Jurkat, Clone E6-1 (cell line): ENCODE data around the gene ZFP62.
A peak's percentile ranks its signal among the peaks of the same experiment; 100 is the strongest.

Source experiments
- DNase-seq: peaks from one replicate; pipeline ENCODE4 v3.0.0-alpha.2; 2011; ENCODE audit warnings: low read depth, low spot score
- H3K4me3 ChIP-seq: 2 replicates; pipeline ENCODE4 v1.5.1; 2011; ENCODE audit warnings: mild to moderate bottlenecking, low read length, control low read depth, moderate library complexity

ZFP62 gene

GRCh38 chr5:180816608-180817534, 44.2 kb downstream of the ZFP62 start:
- no peak overlapping the region for H3K4me3 ChIP-seq
- DNase-seq = peak; percentile 32

DNA sequence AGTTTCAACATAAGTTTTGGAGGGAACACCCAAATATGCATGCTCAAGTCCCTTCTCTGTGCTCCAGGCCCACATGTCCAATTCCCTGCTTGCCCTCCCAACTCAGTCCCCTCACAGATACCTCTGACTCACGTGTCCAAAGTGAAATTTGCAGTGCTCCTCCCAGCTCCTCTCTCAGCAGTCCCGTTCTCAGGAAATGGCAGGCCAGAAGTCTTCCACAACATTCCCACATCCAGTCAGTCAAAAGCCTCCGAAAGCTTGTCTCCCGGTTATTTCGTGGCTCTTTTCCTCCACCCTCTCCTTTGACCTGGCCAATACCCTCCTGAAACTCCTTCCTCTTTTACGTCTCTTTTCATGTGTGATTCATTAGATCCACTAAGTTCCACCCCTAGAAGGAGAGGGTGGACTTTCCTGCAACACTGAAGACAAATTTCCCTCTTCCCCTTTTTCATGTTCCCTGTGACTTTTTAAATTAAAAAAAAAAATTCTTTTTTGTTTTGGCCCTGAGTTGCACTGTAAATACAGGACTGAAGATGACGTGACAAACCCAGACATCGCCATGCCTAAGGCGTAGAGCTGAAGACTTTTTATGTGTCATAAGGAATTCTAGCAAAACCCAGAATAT, 45.7 kb downstream of the ZFP62 start:
- DNase-seq = no peak
- no peak overlapping the region for H3K4me3 ChIP-seq

- no peak for DNase-seq
- H3K4me3 ChIP-seq = no peak overlapping the region
Observed at GRCh38 chr5:180813420-180813819, 47.7 kb downstream of the ZFP62 start.

DNA sequence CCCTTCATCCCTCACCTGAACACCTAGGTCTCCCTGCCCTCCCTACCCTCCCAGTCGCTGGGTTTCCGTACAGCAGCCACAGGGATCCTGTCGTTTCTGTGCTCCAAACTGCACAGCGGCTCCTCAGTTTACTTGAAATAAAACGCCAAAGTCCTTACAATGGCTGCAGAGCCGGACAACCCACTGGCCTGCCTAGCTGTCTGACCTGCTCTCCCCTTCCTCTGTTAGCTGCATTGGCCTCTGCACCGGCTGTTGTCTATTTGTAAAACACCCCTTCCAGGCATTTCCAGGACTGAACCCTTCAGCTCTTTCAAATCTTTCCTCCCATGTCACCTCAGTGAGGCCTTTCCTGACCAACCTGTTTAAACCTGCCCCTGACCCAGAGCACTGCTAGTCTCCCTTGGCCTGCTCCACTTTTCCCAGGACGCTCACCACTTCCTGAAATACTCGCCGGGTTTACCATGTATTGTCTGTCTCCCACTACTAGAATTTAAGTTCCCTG, 49.4 kb downstream of the ZFP62 start:
- DNase-seq = no peak
- H3K4me3 ChIP-seq = peak overlapping the region; percentile 60; the same call in 1 of the 2 replicates

GRCh38 chr5:180810959-180811622, 50.0 kb downstream of the ZFP62 start:
- H3K4me3 ChIP-seq = peak overlapping the region; percentile 60
- peak; percentile 29 for DNase-seq

GRCh38 chr5:180810210-180810958, 50.7 kb downstream of the ZFP62 start:
- DNase-seq = peak; percentile 90
- H3K4me3 ChIP-seq = peak overlapping the region; percentile 60

- DNase-seq = peak; percentile 93
- H3K4me3 ChIP-seq = peak overlapping the region; percentile 60
Observed at GRCh38 chr5:180809403-180810209, 51.5 kb downstream of the ZFP62 start.

- DNase-seq = no peak
- peak overlapping the region; percentile 60 for H3K4me3 ChIP-seq
Observed at GRCh38 chr5:180808461-180809000, 52.5 kb downstream of the ZFP62 start.

DNA sequence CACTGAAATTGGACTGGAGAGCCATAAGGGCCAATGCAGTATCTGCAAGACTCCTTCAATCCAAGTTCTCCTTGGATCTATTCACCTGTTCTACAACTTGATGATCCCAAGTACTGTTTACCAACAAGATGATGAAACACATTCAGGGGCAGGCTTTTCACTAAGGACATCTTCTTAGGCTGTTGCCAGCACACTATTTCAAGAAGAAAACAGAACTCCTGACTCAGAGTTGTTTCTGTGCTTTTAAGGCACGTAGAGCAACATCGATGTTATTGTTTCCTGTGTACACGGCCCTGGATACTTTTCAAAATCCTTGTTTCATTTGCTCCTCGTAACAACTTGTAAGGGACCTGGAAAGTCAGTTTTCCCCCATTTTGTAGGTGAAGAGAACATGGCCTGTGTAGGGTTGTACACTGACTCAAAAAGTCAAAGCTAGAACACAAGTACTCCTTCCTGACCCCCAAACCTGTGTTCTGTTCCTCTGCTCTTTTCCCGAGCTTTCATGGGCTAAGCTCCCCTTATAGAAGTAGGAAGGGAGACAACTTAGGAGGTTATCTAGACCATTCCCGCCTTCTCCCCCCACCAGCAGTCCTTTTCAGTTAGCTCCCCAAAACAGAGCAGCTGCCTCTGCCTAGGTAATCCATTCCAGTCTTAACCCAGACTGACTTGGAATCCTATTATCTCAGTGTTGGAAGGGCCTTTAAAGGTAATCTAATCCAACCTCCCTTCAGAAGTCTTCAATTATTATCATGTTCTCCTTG, 53.2 kb downstream of the ZFP62 start:
- DNase-seq = no peak
- H3K4me3 ChIP-seq = peak overlapping the region; percentile 20

DNA sequence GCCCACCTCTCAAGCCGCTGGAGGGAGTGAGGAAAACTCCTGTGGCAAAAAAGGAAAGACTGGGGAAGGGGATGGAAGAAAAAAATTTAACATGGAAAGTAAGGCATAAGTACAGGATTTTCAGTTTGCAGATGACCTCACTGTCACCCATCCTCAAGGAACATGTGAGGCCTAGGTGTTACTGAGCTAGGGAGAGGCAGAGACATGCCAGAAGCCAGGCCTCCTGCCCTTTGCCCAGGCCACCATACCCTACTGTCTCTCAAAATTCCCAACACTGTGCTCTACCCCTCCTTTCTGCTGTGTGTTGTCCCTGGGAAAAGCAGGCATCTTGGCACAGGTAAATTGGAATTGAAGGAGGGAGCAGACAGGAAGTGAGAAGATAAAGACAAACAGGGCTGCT, 54.0 kb downstream of the ZFP62 start:
- no peak for DNase-seq
- H3K4me3 ChIP-seq = no peak overlapping the region

DNA sequence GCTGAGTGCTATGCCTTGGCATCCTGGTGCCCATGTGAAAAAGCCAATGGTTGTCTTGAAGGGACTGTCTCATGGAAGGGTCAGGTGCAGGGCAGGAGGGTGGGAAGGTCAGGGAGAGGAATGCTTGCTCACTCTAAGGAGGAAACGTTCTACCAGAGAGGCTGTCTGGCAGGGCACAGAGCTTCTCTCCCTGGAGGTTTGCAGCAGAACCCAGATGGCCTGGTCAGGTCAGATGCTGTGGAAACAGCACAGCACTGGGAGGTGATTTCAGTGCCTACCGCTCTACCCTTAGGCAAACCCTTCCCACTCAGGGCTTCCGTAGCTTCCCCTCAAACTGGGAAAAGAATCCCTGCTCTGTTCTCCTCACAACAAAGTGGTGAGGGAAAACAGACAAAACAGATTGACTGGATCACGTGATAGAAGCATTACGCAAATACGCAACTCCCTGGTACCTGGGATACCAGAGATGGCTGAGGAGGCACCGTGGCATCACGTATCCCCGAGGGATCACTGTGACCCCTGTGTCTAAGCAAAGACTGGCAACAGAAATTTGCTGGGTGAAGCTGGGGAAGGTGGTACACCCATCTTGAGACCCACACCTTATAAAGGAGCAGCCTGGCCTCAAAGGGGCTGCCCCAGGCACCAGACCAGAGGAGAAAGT, 54.6 kb downstream of the ZFP62 start:
- H3K4me3 ChIP-seq = no peak overlapping the region

DNA sequence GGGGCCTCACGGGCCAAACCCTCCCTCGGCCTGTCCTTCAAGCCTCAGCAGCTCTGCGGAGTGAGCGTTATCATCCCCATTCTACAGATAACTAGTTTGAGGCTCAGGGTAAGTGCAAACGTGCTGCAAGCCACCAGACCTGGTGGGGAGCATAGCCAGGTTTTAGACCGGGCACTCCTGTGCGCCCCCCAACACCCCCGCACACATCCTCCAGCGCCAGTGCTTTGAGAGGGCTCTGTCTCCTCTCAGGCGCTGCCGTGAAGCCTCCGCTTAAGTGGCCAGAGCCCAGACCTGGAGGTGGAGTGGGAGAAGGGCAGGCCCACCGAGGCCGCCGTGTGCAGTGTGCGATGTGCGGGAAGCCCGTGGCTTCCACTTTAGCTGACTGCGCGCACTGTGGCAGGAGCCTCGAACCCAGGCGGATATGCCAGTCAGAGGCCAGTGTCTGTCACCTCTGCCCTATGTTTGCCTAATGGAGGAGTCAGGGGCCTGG, 56.9 kb downstream of the ZFP62 start:
- DNase-seq = no peak
- peak overlapping the region; percentile 74 for H3K4me3 ChIP-seq

More for the DNA sequence above, 54.6 kb downstream of the ZFP62 start:
- DNase-seq = no peak

DNA sequence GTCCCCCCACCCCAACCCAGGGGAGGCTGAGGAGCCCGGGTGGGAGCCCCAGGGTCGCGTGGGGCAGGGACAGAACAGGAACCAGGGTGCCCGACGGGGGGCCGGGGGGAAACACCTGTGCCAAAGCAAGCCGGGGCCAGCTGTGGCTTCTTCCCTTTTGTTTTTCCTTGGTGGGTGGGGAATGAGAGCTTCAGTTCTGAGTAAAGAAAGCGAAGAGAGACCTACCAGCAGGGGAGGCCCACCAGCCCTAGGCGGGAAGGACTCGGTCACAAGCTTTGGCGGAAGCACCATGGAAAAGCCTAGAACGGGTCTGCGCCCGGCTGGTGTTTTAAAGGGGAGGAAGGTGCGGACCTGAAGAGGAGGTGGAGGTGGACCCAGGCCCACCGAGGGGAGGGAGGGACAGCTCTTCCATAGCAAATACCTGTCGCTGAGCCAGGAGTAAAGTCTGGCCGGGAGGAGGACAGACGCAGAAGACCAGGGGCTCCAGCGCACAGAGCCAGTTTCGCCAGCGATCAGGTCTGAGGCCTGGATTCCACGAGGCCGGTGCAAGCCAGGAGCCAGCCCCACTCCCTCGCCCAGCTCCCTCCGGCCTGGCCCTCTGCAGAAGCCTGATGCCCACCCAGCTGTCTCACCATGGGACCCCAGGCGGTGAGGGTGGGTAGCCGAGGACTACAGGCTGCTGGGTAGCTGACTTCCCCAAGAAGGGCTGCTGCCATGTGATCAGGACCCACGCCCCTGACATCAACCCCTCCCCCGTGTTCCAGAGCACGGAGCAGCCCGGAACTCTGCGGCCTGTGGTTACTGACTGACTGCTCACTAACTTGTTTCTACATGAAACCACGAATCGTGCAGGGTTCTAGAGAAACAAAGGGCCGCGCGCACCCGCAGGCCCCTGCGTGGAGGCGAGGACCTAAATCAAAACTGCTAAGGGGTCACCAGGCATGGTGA, 57.6 kb downstream of the ZFP62 start:
- peak; percentile 94 for DNase-seq
- peak overlapping the region; percentile 74 for H3K4me3 ChIP-seq

DNA sequence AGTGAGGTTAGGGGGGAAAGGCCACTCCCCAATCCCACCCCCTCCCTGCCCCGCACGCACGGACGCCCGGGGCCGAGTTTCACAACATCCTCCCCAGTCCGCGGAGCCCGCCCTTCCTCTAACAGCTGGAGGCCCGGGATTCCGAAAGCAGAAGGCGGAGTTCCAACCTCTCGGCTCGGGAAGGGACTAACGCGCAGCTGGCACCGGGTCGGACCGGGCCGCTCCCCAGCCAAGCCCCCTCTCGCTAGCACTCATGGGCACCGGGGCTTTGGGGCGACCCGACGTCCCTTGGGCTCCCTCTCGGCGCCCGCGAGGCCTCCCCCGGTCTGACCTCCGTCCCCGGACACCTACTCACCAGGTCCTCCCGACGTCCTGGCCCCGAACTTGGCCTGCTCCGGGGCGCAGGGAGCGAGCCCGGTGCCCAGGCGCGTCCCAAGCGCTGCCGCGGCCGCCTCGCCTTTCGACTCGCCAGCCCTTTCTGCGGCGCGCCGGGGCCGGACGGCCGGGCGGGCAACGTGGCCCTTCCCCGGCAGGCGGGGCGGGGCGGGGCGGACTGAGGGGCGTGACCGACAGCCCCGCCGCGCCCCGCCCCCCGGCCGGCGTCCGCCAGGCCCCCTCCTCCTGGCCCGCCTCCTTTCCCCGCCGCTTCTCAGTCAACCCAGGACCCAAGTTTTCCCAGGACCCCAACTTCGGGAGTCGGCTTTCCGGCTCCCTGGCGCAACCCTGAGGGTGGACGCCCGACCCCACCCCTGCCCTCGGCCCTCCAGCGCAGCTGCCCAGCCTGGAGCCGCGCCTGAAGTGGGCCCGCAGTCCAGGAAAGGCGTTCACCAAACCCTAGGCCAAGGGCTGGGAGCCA, 58.5 kb downstream of the ZFP62 start, which contains the start of gene MGAT1:
MGAT1 (minus strand) TSS at position 482 of the 856 bp plus-strand sequence. CDS start 9,835 bp downstream, outside the sequence.
- peak within 1 kb of the TSS; percentile 74 for H3K4me3 ChIP-seq
- DNase-seq = no peak
